GM19452 (cell line): ENCODE results near the gene SETD1B.
A peak's percentile ranks its signal among the peaks of the same experiment; 100 is the strongest.

Experiments
- ATAC-seq: cut with Tn5 transposase; IDR thresholded peaks from one replicate; pipeline ENCODE4 v1.9.1; 2021; ENCODE audit not compliant: unreplicated experiment

SETD1B gene

GRCh38 chr12:121822393-121823100 is 18.7 kb downstream of the SETD1B start:
- no peak for ATAC-seq

- no peak for ATAC-seq
Measured at GRCh38 chr12:121823101-121823726, 19.4 kb downstream of the SETD1B start.

- ATAC-seq = no peak
Measured at GRCh38 chr12:121823727-121824115, 19.9 kb downstream of the SETD1B start.

GRCh38 chr12:121825041-121825523 is 21.3 kb downstream of the SETD1B start:
- ATAC-seq = no peak

- ATAC-seq = no peak
Measured at GRCh38 chr12:121826318-121827150, 22.7 kb downstream of the SETD1B start.

- ATAC-seq = no peak
Measured at GRCh38 chr12:121827351-121828099, 23.7 kb downstream of the SETD1B start.

- ATAC-seq = no peak
Measured at GRCh38 chr12:121828306-121828705, 24.5 kb downstream of the SETD1B start.

GRCh38 chr12:121828826-121829225 is 25.0 kb downstream of the SETD1B start:
- ATAC-seq = no peak

GRCh38 chr12:121829250-121829918 is 25.6 kb downstream of the SETD1B start:
- no peak for ATAC-seq

GRCh38 chr12:121830134-121830533 is 26.3 kb downstream of the SETD1B start:
- no peak for ATAC-seq

GRCh38 chr12:121830588-121831265 is 26.9 kb downstream of the SETD1B start:
- no peak for ATAC-seq

- no peak for ATAC-seq
Measured at GRCh38 chr12:121831571-121832245, 27.9 kb downstream of the SETD1B start.

GRCh38 chr12:121837680-121838079 is 33.9 kb downstream of the SETD1B start:
- ATAC-seq = no peak

- no peak for ATAC-seq
Measured at GRCh38 chr12:121838126-121838525, 34.3 kb downstream of the SETD1B start.

GRCh38 chr12:121839106-121839992 is 35.5 kb downstream of the SETD1B start:
- ATAC-seq = peak; percentile 96

- no peak for ATAC-seq
Measured at GRCh38 chr12:121839993-121840761, 36.4 kb downstream of the SETD1B start.

GRCh38 chr12:121843236-121843982 is 39.6 kb downstream of the SETD1B start:
- no peak for ATAC-seq
